ENCODE measurements around the gene ADM2.
"Not testable (repeated sequence)": the region's sequence is repeated elsewhere in the genome, so short reads cannot be mapped to it uniquely, and the experiment has no call there.

The ADM2 gene

DNA sequence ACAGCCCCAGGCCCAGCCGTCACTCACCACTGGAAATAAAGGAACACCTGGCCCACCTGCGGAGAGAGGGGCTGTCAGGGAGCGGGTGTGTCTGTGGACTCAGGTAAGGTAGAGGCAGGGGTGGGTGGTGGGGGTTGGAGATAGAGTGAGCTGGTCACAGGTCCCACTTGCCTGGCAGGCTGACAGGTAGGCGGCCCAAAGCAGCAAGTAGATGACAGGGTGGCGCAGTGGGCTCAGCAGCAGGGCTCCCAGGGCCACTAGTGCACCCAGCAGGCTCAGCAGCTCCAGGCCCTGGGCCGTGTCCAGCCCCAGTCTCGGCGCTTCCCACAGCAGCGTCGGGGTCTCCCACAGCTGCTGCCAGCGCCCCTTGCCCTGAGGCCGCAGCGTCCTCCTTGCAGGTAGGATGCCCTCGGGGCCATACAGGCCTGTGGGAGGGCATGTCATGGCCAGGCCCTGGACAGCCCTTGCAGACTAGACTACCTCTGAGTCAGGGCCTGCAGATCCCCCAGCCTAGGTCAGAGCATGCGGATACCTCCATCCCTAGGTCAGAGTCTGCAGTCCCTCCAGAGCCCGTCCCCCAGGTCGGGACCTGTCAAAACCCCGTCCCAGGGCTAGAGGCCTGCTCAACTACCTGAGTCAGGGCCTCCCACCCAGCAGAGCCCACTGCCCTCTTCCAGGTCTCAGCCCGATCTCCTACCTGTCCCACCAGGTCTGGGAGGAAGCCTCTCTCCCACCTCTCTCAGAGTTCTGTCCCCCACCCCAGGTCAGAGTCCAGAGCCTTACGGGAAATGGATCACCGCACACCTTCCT is 25.5 kb downstream of the ADM2 start:
- DNase-seq (ENCODE audit: low read depth in 2 of 2): no peak

GRCh38 chr22:50507421-50507990 is 26.2 kb downstream of the ADM2 start, which contains the start of gene LMF2:
Gene LMF2, minus strand, starts transcription at chr22:50507702. Its CDS starts 27 bp downstream, at chr22:50507675.
- no peak for DNase-seq (ENCODE audit: low read depth in 2 of 2)

DNA sequence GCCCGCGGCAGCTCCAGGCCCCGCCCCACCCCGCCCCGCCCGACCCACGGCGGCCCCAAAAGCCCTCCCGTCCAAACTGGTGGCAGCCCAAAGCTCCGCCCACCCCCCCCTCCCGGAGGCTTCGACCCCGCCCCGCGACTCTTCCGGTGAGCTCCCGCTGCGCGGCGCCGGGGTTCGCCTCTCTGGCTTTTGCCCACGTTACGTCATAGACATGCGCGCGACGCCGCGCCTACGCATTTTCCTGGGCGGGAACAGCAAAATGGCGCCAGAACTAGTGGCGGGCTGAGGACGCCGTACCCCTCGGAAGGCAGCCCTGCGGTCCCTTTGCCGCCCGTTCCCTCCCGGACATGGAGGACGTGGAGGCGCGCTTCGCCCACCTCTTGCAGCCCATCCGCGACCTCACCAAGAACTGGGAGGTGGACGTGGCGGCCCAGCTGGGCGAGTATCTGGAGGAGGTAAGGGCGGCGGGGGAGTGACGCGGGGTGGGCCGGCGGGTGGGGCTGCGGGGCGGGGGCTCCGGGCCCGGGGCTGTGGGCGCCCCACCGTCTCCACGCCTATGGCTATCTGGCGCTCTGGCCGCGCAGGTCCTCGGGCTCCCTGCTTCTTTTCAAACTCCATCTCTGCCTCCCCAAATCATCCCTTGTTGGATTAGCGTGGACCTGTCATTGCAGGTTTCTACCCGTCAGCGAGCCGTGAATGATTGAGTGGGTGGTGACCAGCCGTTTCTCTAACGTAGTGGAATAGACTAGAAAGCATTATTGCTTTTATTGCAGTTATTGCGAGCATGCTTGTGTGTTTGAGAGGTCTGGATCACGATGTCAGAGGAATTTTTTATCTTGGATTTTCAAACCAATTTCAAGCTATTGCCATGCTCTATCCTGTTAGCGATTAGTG is 26.9 kb downstream of the ADM2 start, which contains the start of gene NCAPH2:
Gene NCAPH2 (plus strand): TSS at position 234 of the 894 bp plus-strand sequence. CDS start 114 bp downstream, at position 348.
- DNase-seq (ENCODE audit: low read depth in 2 of 2): peak; percentile 93 to 94

DNA sequence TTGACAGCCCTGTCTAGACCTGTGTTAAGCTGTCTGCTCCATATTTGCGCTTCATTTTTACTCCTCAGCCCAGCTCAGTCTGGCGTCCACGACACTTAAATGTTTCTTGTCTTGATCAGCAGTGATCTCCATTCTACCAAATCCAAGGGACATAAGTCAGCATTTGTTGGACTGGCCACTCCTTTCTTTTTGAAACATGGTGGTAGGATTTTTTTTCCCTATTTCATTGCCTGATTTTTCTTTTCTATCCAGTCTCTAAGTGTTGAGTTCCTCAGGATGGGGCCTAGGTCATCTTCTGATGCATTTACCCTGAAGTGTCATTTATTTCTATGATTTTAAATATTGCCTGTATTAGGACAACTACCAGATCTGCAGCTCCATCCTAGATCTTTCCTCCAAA is 27.6 kb downstream of the ADM2 start:
- DNase-seq (ENCODE audit: low read depth in 2 of 2): no peak

DNA sequence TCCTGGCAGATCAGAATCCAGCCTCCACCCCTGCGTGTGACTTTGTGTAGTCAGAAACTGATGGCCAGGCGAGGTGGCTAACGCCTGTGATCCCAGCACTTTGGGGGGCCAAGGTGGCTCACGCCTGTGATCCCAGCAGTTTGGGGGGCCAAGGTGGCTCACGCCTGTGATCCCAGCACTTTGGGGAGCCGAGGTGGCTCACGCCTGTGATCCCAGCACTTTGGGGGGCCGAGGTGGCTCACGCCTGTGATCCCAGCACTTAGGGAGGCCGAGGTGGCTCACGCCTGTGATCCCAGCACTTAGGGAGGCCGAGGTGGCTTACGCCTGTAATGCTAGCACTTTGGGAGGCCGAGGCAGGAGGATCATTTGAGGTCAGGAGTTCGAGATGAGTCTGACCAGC is 31.8 kb downstream of the ADM2 start:
- no peak for DNase-seq (ENCODE audit: low read depth in 2 of 2)

DNA sequence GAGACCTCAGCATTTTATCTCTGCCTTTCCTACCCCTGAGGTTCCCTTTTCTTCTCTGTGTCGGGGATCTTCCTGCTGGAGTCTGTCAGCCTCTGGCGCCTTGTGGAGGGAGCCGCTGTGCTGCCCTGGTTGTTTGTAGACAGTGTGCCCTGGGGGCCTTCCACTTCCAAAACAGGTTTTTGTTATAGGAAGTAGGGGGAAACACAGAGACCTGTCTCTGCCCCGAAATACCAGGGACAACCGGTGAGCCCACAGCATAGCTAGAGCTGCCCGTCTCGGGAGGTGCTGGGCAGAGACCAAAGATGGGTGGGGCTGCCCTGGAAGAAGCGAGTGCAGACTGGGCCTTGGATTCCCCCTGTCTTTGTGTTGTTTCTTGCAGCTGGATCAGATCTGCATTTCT is 34.7 kb downstream of the ADM2 start:
- no peak for DNase-seq (ENCODE audit: low read depth in 2 of 2)

- DNase-seq (ENCODE audit: low read depth in 2 of 2): no peak
Measured at GRCh38 chr22:50516891-50517290, 35.5 kb downstream of the ADM2 start.

GRCh38 chr22:50517495-50518260 is 36.3 kb downstream of the ADM2 start:
- no peak for DNase-seq (ENCODE audit: low read depth in 2 of 2)

DNA sequence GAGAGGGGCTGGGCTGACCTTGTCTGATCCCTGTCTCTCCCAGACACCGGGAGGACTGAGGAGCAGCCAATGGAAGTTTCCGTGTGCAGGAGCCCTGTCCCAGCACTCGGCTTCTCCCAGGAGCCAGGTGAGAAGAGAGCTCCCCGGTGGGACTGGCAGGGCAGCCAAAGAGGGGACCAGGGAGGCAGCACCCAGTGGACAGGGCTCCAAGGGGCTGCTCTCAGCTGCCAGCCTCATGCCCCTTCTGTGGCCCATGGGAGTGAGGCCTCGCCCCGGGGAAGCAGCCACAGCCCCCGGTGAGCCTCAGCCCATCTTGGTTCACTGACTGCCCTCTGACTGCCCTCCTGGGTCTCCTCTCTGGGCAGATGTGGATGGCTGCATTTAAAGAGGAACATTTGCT is 37.3 kb downstream of the ADM2 start:
- DNase-seq (ENCODE audit: low read depth in 2 of 2): no peak

GRCh38 chr22:50519151-50519550 is 37.8 kb downstream of the ADM2 start:
- no peak for DNase-seq (ENCODE audit: low read depth in 2 of 2)

DNA sequence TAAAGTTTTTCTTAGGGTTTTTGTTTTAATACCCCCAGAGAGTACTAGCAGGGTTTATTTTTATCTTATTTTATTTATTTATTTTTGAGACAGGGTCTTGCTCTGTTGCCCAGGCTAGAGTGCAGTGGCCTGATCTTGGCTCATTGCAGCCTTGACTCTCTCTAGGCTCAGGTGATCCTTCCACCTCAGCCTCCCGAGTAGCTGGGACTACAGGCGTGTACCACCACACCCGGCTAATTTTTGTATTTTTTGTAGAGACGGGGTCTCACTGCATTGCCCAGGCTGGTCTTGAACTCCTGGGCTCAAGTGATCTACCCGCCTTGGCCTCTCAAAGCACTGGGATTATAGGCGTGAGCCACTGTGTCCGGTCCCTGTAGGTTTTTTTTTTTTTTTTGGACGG is 38.8 kb downstream of the ADM2 start:
- not testable (repeated sequence) for DNase-seq (ENCODE audit: low read depth in 2 of 2)

DNA sequence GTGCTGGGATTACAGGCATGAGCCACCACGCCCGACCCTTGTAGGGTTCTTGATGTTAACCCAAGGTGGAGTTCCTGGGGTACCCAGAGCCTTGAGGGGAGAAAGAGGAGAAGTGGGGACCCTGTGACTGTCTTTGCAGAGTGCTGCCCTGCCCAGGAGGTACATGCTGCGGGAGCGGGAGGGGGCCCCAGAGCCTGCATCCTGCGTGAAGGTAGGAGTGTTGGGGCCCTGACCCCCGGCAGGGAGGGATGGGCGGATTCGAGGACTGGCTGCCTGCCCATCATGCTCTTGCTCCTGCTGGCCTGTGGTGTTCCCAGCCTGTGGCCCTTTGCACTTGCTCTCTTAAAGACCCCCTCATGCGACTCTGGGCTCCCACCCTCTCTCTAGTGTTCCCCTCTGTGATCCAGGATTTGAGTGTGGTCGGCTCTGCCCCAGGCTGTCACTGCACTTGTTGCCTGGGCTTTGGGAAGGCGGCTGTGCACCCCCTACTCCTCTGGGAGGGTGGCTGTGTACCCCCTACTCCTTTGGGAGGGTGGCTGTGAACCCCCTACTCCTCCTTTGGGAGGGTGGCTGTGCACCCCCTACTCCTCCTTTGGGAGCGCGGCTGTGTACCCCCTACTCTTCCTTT is 39.6 kb downstream of the ADM2 start:
- DNase-seq (ENCODE audit: low read depth in 2 of 2): no peak

GRCh38 chr22:50521710-50522109 is 40.4 kb downstream of the ADM2 start:
- no peak for DNase-seq (ENCODE audit: low read depth in 2 of 2)

- DNase-seq (ENCODE audit: low read depth in 2 of 2): no peak
Measured at GRCh38 chr22:50522208-50522805, 41.0 kb downstream of the ADM2 start.

DNA sequence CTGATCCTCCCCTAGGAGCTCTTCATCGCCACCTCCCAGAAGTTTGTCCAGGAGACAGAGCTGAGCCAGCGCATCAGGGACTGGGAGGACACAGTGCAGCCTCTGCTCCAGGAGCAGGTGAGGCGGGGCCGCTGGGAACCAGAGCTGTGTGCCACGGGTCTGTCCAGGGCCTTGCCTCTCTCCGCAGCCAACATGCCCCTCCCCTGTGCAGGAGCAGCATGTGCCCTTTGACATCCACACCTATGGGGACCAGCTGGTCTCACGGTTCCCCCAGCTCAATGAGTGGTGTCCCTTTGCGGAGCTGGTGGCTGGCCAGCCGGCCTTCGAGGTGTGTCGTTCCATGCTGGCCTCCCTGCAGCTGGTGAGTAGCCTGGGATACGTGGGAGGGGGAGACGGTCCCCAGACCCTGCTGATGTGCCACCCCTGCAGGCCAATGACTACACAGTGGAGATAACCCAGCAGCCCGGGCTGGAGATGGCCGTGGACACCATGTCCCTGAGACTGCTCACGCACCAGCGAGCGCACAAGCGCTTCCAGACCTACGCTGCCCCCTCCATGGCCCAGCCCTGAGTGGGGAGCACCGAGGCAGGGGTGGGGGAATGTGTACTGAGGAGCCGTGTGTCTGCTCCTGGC is 41.6 kb downstream of the ADM2 start:
- DNase-seq (ENCODE audit: low read depth in 2 of 2): no peak

- DNase-seq (ENCODE audit: low read depth in 2 of 2): no peak
Measured at GRCh38 chr22:50523458-50523805, 42.1 kb downstream of the ADM2 start.

DNA sequence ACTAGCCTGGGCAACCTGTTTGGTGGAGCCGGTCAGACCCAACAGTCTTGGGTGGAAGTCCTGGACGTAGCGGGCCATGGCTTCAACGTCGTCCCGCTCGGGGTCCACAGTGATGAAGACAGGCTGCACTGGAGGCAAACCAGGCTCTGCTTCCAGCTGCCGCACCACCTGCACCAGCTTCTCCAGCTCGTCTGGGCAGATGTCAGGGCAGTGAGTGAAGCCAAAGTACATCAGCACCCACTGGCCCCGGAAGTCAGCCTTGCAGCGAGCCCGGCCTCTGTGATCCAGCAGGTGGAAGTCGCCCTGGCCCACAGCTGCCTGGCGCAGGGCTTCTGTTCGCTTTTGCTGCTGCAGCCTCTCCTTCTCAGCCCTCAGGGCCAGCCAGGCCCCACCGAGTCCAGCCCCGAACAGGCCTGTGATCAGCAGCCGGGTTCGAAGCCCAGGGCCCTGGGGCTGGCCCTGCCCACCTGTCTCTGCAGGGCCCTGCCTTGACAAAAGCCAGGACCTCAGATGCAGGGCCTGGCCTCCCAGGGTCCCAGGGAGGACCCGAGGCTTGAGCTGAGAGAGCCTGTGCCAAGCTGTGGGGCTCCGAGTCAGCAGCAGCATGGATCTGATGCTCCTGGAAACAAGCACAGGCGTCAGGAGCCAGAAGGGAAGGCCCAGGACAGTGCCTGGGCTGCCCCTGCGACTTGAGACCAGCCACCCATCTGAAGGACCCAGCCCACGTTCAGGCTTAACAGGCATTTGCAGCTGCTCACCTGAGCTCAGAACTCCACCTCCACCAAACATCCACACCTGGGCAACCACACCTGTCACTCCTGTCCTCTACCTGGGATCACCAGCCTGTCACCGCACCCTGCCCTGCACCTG is 42.7 kb downstream of the ADM2 start:
- DNase-seq (ENCODE audit: low read depth in 2 of 2): no peak

DNA sequence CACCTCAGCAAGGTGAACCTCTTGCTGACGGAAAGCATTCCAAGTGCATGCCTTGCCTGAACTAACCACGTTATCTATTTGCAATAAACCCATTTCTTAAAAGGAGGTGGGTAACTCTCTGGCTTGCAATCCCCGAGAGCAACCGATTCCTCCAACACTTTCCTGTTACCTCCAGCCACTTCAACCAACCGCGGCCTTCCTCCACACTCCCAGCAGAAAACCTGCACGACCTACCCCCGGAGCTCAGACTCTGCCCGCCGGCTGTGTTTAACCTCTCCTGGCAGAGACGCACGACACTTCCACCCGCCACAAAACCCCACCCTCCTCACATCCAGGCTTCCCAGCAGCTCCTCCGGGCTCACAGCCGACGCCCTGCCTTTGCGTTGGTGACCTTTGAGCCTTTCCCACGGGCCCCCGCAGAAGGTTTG is 43.3 kb downstream of the ADM2 start:
- DNase-seq (ENCODE audit: low read depth in 2 of 2): no peak
